HepG2 (cell line): ENCODE results near the gene SNAPC4. TPM values are rescaled to one million over a fixed set of nuclear protein-coding genes. Genes with fewer than 3 reads are reported as not detected.

ENCODE experiments used
- ARHGAP35 ChIP-seq: sonication (generic); formaldehyde crosslinking; IDR thresholded peaks from 2 replicates; pipeline ENCODE4 v1.9.0; 2022; ENCODE audit warnings: mild to moderate bottlenecking, inconsistent platforms, moderate library complexity, missing genetic modification reagents, borderline replicate concordance
- ARID4A ChIP-seq: sonication (generic); formaldehyde crosslinking; IDR thresholded peaks from 2 replicates; pipeline ENCODE4 v1.5.0; 2020; ENCODE audit warnings: mild to moderate bottlenecking, missing genetic modification reagents, borderline replicate concordance
- ATF1 ChIP-seq: IDR thresholded peaks from 2 replicates; pipeline ENCODE4 v1.6.1; 2016; ENCODE audit warnings: mild to moderate bottlenecking, control low read depth
- HNF1A ChIP-seq, 2 experiments: sonication (generic) in 1 of 2; formaldehyde crosslinking in 1 of 2; IDR thresholded peaks; 2 replicates each; pipeline versions ENCODE4 v1.4.0 to v1.6.1; 2016 to 2020; ENCODE audit warnings: borderline replicate concordance in 1 of 2, low read depth in 1 of 2, mild to moderate bottlenecking in 1 of 2, missing genetic modification reagents in 1 of 2
- KLF12 ChIP-seq: sonication (generic); formaldehyde crosslinking; IDR thresholded peaks from 2 replicates; pipeline ENCODE4 v1.4.0; 2020; ENCODE audit warnings: missing genetic modification reagents, borderline replicate concordance
- SALL2 ChIP-seq: sonication (generic); formaldehyde crosslinking; IDR thresholded peaks from 2 replicates; pipeline ENCODE4 v1.8.1; 2023; ENCODE audit warnings: mild to moderate bottlenecking, missing genetic modification reagents, inconsistent platforms
- TARDBP ChIP-seq: sonication (generic); formaldehyde crosslinking; IDR thresholded peaks from 2 replicates; pipeline ENCODE4 v1.8.0; 2022; ENCODE audit warnings: mild to moderate bottlenecking, missing genetic modification reagents
- TCF12 ChIP-seq, 2 experiments: fragments of 450-650 bp in 1 of 2; sonication (generic) in 1 of 2; formaldehyde crosslinking in 1 of 2; IDR thresholded peaks; 2 replicates each; pipeline versions ENCODE4 v1.6.1 to v1.8.0; 2017 to 2022; ENCODE audit warnings: antibody characterized with exemption in 1 of 2, mild to moderate bottlenecking in 1 of 2, missing genetic modification reagents in 1 of 2, moderate library complexity in 1 of 2
- TCF7 ChIP-seq: sonication (generic); IDR thresholded peaks from 2 replicates; pipeline ENCODE4 v1.6.1; 2016; ENCODE audit warnings: antibody characterized with exemption, low read depth
- TGIF2 ChIP-seq: IDR thresholded peaks from 2 replicates; pipeline ENCODE4 v1.6.1; 2016; ENCODE audit warnings: control low read depth, missing compliant biosample characterization
- ZNF20 ChIP-seq: sonication (generic); formaldehyde crosslinking; IDR thresholded peaks from 2 replicates; pipeline ENCODE4 v1.4.0; 2020; ENCODE audit warnings: mild to moderate bottlenecking, moderate library complexity, missing genetic modification reagents
- ZNF414 ChIP-seq: sonication (generic); formaldehyde crosslinking; IDR thresholded peaks from 2 replicates; pipeline ENCODE4 v1.5.0; 2020; ENCODE audit warnings: missing genetic modification reagents
- ZNF605 ChIP-seq: sonication (generic); formaldehyde crosslinking; IDR thresholded peaks from 2 replicates; pipeline ENCODE4 v1.8.0; 2022; ENCODE audit warnings: mild to moderate bottlenecking, missing genetic modification reagents
- ZNF644 ChIP-seq: IDR thresholded peaks from 2 replicates; pipeline ENCODE4 v1.6.1; 2016; ENCODE audit warnings: low read depth
- ZNF672 ChIP-seq: sonication (generic); formaldehyde crosslinking; IDR thresholded peaks from 2 replicates; pipeline ENCODE4 v1.8.1; 2022; ENCODE audit warnings: missing genetic modification reagents
- ZNF749 ChIP-seq: sonication (generic); formaldehyde crosslinking; IDR thresholded peaks from 2 replicates; pipeline ENCODE4 v1.8.0; 2022; ENCODE audit warnings: mild to moderate bottlenecking, missing genetic modification reagents, moderate library complexity, borderline replicate concordance
- ZNF761 ChIP-seq: sonication (generic); formaldehyde crosslinking; conservative IDR thresholded peaks from 2 replicates; pipeline ENCODE4 v1.4.0; 2020; ENCODE audit warnings: mild to moderate bottlenecking, missing genetic modification reagents
- ZNF850 ChIP-seq: sonication (generic); formaldehyde crosslinking; conservative IDR thresholded peaks from 2 replicates; pipeline ENCODE4 v1.9.0; 2021; ENCODE audit warnings: mild to moderate bottlenecking, missing genetic modification reagents
- polyA plus RNA-seq, 8 experiments: library from polyadenylated mRNA; depleted of rRNA in 3 of 8; stranded (reverse) in 7 of 8; unstranded in 1 of 8; fragments of >200 nt; fragmentation: Illumina TruSeq in 4 of 8; extraction: Trizol in 4 of 8; gene quantifications; 2 replicates each; pipeline versions ENCODE4 v1.2.1 to v1.2.3, GENCODE V29; 2011 to 2016; ENCODE audit warnings: low read depth in 4 of 8, missing spikeins in 1 of 8, mixed read lengths in 1 of 8; ENCODE audit not compliant: insufficient read depth in 1 of 8
- total RNA-seq, 5 experiments: library from RNA; depleted of rRNA; stranded (reverse); fragments of >200 nt; fragmentation: Illumina TruSeq; extraction: Trizol; gene quantifications; 2 replicates each; pipeline ENCODE4 v1.2.3, GENCODE V29; 2016; ENCODE audit warnings: low read depth in 1 of 5
- TF ChIP-seq, protein P1 (sequence below): sonication (generic); formaldehyde crosslinking; IDR thresholded peaks from 2 replicates; pipeline ENCODE4 v1.4.0; 2020; ENCODE audit warnings: mild to moderate bottlenecking, low read depth, missing genetic modification reagents

SNAPC4 gene
- total and polyA plus RNA-seq, 2 of the 13 experiments (the other 11 are each of a cell fraction or from before 2014, with no cell fraction given) = 2.0 to 6.0 TPM

DNA sequence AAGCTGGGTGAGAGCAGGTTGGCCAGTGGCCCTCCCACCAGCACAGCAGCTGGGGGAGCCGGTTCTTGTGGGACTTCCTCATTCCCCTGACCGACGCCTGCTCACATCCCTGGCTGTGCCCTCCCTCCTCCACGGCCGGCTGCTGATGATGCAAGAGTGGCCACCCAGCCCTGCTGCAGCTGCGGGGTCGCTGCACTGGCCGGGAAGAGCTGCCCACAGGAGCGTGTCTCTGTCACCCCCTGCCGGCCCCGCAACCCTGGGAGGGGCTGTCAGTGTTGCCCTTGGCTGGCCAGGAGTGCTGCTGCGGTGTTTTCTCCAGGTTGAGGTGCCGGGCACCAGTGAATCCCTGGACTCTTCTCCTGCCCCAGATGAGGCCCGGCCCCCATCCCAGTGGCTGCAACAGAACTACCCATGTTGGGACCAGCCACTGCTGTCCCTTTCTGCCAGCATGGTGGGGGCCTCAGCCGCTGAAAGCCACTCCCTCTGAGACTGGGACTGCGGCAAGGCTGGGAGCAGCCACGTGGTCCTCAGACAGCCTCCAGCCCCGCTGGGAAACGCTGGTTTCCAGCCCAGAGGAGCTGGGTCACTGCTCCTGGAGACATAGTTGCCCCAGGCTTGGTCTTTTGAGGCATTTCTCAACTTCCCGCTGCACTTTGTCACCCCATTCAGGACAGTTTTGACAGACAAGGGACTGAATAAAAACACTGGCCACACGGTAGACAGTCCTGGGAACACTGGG is 27.2 kb downstream of the SNAPC4 start (continued):
- peak; percentile 80; the same call in 1 of the 2 replicates for TF ChIP-seq ARID4A
- TF ChIP-seq TARDBP = no peak
- TF ChIP-seq TCF12 (IDR thresholded peaks at IDR 0.05) = no peak
- TF ChIP-seq TCF12 (CRISPR knock-in tag; IDR thresholded peaks at IDR 0.05) = no peak
- no peak for TF ChIP-seq ZNF20 (CRISPR knock-in tag)
- TF ChIP-seq KLF12 (CRISPR knock-in tag) = 0 out of 2 replicates have a peak, but pooled peaks have one; percentile 66
- no peak for TF ChIP-seq ATF1 (CRISPR knock-in tag)
- TF ChIP-seq ZNF850 (CRISPR knock-in tag) = no peak
- peak; percentile 62; the same call in 1 of the 2 replicates for TF ChIP-seq ZNF605 (CRISPR knock-in tag)
- TF ChIP-seq ZNF761 (CRISPR knock-in tag) = 0 out of 2 replicates have a peak, but pooled peaks have one; percentile 48
- TF ChIP-seq, protein P1, sequence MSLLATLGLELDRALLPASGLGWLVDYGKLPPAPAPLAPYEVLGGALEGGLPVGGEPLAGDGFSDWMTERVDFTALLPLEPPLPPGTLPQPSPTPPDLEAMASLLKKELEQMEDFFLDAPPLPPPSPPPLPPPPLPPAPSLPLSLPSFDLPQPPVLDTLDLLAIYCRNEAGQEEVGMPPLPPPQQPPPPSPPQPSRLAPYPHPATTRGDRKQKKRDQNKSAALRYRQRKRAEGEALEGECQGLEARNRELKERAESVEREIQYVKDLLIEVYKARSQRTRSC (CRISPR knock-in tag) = no peak
- TF ChIP-seq ZNF672 (CRISPR knock-in tag) = no peak
- TF ChIP-seq SALL2 (CRISPR knock-in tag) = peak; percentile 77
- no peak; the same call in 1 of the 2 replicates for TF ChIP-seq ARHGAP35 (CRISPR knock-in tag)
- no peak for TF ChIP-seq ZNF644 (CRISPR knock-in tag)
- no peak for TF ChIP-seq ZNF414
- TF ChIP-seq ZNF749 (CRISPR knock-in tag) = no peak
- no peak for TF ChIP-seq HNF1A (IDR thresholded peaks at IDR 0.05; ENCODE audit: low read depth)
- TF ChIP-seq HNF1A (CRISPR knock-in tag; IDR thresholded peaks at IDR 0.05; ENCODE audit: borderline replicate concordance) = 0 out of 2 replicates have a peak, but pooled peaks have one; percentile 53
- TF ChIP-seq TGIF2 (CRISPR knock-in tag) = peak; percentile 69; the same call in 1 of the 2 replicates
- no peak for TF ChIP-seq TCF7
